Nephron progenitor cell (in vitro differentiated cells): Measurements from ENCODE around the gene COPS2.

Experiments used
- DNase-seq: peaks from one replicate; pipeline ENCODE4 v3.0.0; 2021
- H3K27ac Mint-ChIP-seq: 2 replicates; pipeline ENCODE4 v1.8.0; 2021; ENCODE audit warnings: mild to moderate bottlenecking, moderate library complexity, mixed read lengths
- H3K27me3 Mint-ChIP-seq: 2 replicates; pipeline ENCODE4 v1.8.0; 2021; ENCODE audit warnings: mild to moderate bottlenecking, low read depth, mixed read lengths; ENCODE audit not compliant: poor library complexity
- H3K36me3 Mint-ChIP-seq: 2 replicates; pipeline ENCODE4 v1.8.0; 2021; ENCODE audit warnings: low read depth, mixed read lengths
- H3K4me1 Mint-ChIP-seq: 2 replicates; pipeline ENCODE4 v1.8.0; 2021; ENCODE audit warnings: mixed read lengths
- H3K4me3 Mint-ChIP-seq: 2 replicates; pipeline ENCODE4 v1.8.0; 2021; ENCODE audit warnings: mild to moderate bottlenecking, moderate library complexity, mixed read lengths
- H3K9me3 Mint-ChIP-seq: 2 replicates; pipeline ENCODE4 v1.8.0; 2021; ENCODE audit warnings: mild to moderate bottlenecking, moderate library complexity, mixed read lengths
- CTCF ChIP-seq: fragments of 200-600 bp; sonication (generic); IDR thresholded peaks from 2 replicates; pipeline ENCODE4 v1.5.0; 2021; ENCODE audit warnings: antibody characterized with exemption

The COPS2 gene

GRCh38 chr15:49122541-49123062, 32.8 kb downstream of the COPS2 start:
- no peaks in the 10 kb centered on the region for H3K4me1 Mint-ChIP-seq
- H3K9me3 Mint-ChIP-seq = no peaks in the 10 kb centered on the region
- no peak for DNase-seq
- no peak overlapping the region for H3K27ac Mint-ChIP-seq
- H3K27me3 Mint-ChIP-seq = peaks cover 2% of the 10 kb centered on the region
- H3K36me3 Mint-ChIP-seq = peaks cover 10% of the 10 kb centered on the region
- H3K4me3 Mint-ChIP-seq = no peak overlapping the region
- TF ChIP-seq CTCF = no peak

- H3K27me3 Mint-ChIP-seq = peaks cover 2% of the 10 kb centered on the region
- H3K27ac Mint-ChIP-seq = no peak overlapping the region
- no peaks in the 10 kb centered on the region for H3K9me3 Mint-ChIP-seq
- no peak overlapping the region for H3K4me3 Mint-ChIP-seq
- no peak for DNase-seq
- peaks cover 11% of the 10 kb centered on the region for H3K36me3 Mint-ChIP-seq
- no peaks in the 10 kb centered on the region for H3K4me1 Mint-ChIP-seq
- TF ChIP-seq CTCF = no peak
Observed at GRCh38 chr15:49121901-49122300, 33.5 kb downstream of the COPS2 start.

GRCh38 chr15:49120832-49121231, 34.6 kb downstream of the COPS2 start:
- Mint-ChIP-seq H3K4me3 (no peak overlapping the region), H3K27me3 (peaks cover 2% of the 10 kb centered on the region), H3K4me1 (no peaks in the 10 kb centered on the region), H3K27ac (peak overlapping the region; percentile 64), H3K9me3 (no peaks in the 10 kb centered on the region), H3K36me3 (peaks cover 17% of the 10 kb centered on the region)
- TF ChIP-seq CTCF = no peak
- DNase-seq = no peak

- peaks cover 55% of the 10 kb centered on the region for H3K36me3 Mint-ChIP-seq
- peaks cover 33% of the 10 kb centered on the region for H3K9me3 Mint-ChIP-seq
- H3K4me1 Mint-ChIP-seq = no peaks in the 10 kb centered on the region
- peaks cover 2% of the 10 kb centered on the region for H3K27me3 Mint-ChIP-seq
- H3K4me3 Mint-ChIP-seq = no peak overlapping the region
- peak overlapping the region; percentile 7 for H3K27ac Mint-ChIP-seq
- TF ChIP-seq CTCF = no peak
- no peak for DNase-seq
Observed at GRCh38 chr15:49116108-49116857, 39.1 kb downstream of the COPS2 start.

GRCh38 chr15:49115062-49115461, 40.3 kb downstream of the COPS2 start:
- peaks cover 60% of the 10 kb centered on the region for H3K36me3 Mint-ChIP-seq
- no peaks in the 10 kb centered on the region for H3K4me1 Mint-ChIP-seq
- DNase-seq = no peak
- H3K27ac Mint-ChIP-seq = no peak overlapping the region
- no peak overlapping the region for H3K4me3 Mint-ChIP-seq
- peaks cover 2% of the 10 kb centered on the region for H3K27me3 Mint-ChIP-seq
- no peak for TF ChIP-seq CTCF
- peaks cover 34% of the 10 kb centered on the region for H3K9me3 Mint-ChIP-seq
